CD4-positive, alpha-beta T cell treated with Interleukin-21 for 1 hour (primary cell): Measurements from ENCODE around the gene FAAP20.
"Not testable (repeated sequence)": the region's sequence is repeated elsewhere in the genome, so short reads cannot be mapped to it uniquely, and the experiment has no call there.

Source experiments
- DNase-seq: peaks from one replicate; pipeline ENCODE4 v3.0.0-alpha.2; 2020

FAAP20 gene

GRCh38 chr1:2154022-2154421, 40.5 kb downstream of the FAAP20 start:
- DNase-seq, result no peak

- no peak for DNase-seq
Observed at GRCh38 chr1:2152954-2153353, 41.6 kb downstream of the FAAP20 start.

GRCh38 chr1:2151911-2152310, 42.7 kb downstream of the FAAP20 start:
- no peak for DNase-seq

- DNase-seq, result no peak
Observed at GRCh38 chr1:2151252-2151651, 43.3 kb downstream of the FAAP20 start.

DNA sequence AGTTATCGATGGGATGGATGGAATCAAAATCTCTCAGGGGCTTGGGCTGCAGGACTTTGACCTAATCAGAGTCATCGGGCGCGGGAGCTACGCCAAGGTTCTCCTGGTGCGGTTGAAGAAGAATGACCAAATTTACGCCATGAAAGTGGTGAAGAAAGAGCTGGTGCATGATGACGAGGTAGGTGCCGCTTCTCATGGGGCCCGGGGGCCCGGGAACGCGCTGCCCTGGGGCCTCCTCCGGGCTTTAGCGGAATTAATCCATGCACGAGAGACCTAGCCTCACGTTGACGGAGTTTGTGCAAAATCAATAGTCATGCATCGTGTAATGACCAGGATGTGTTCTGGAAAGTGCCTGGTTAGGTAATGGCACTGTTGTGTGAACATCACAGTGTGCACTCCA, 43.8 kb downstream of the FAAP20 start:
- DNase-seq, result no peak

DNA sequence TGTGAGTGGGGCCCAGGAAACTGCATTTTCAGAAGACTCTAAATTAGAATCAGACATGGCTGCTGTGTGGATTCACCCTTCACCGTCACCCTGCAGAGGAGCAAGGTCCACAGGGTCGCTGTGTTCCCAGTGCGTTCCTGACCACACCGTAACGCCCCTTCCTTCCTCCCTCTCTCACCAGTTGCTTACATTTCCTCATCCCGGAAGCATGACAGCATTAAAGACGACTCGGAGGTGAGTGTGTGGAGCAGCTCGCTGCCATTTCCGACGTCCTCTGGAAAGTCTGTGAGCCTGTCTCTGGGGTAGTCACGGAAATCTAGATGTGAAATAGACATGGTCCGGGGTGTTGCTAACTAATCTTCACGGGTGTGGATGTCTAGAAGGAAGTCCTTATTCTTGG, 45.9 kb downstream of the FAAP20 start:
- peak; percentile 82 for DNase-seq

- not testable (repeated sequence) for DNase-seq
Observed at GRCh38 chr1:2147869-2148268, 46.7 kb downstream of the FAAP20 start.

DNA sequence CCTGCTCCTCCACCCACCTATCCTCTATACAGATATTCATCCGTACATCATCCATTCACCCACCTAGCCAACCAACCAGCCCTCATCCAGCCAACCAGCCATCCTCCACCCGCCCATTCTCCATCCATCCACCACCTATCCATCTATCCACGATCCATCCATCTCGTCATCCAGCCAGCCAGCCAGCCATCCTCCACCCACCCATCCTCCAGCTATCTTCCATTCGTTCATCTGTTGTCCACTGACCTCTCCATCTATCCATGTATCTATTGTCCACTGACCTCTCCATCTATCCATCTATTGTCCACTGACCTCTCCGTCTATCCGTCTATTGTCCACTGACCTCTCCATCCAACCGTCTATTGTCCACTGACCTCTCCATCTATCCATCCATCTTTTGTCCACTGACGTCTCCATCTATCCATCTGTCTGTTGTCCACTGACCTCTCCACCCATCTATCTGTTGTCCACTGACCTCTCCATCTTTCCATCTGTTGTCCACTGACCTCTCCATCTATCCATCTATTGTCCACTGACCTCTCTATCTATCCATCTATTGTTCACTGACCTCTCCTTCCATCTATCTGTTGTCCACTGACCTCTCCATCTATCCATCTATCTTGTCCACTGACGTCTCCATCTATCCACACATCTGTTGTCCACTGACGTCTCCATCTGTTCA, 47.6 kb downstream of the FAAP20 start:
- no peak for DNase-seq

DNA sequence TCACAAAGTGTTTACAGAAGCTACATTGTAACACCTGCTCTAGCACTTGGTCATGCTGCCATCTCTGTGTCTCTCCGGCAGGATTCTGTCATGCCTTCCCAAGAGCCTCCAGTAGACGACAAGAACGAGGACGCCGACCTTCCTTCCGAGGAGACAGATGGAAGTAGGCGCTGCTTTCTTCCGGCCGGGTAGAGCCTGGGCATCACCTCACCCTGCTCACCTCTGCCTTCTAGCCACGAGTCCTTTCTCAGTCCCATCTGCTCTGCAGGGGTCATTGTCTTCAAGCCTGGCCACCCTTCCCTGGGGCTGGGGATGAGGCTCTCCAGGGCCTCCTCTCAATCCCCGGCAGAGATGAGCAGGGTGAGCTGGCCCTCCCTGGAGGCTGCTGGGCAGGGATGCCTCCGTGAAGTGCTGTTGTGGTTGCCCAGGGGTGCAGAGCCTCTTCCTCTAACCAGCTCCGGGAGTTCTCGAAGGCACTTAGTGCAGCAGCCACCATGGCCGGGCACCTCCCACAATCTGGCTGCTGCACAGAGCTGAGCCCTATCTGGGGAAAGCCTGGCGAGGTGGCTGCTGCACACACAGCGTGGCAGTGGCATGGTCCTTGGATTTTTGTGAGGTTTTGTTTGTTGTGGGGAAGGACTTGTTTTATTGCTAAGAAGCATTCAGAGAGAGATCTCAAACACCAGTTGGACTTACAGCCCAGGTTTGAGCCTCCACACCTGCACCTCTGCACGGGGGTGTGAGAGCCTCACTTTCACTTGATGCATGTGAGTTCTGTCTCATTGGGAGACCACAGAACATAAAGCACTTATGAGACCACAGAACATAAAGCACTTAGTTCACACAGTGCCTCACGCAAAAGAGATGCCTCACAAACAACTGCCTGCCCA, 48.4 kb downstream of the FAAP20 start:
- no peak for DNase-seq

- DNase-seq, result no peak
Observed at GRCh38 chr1:2144501-2145090, 50.0 kb downstream of the FAAP20 start.

- no peak for DNase-seq
Observed at GRCh38 chr1:2143814-2144500, 50.6 kb downstream of the FAAP20 start.

GRCh38 chr1:2141025-2141424, 53.5 kb downstream of the FAAP20 start:
- DNase-seq, result no peak
